Fibroblast of pulmonary artery (primary cell): ENCODE measurements around the gene TNFRSF21.

Source experiments
- DNase-seq: peaks from one replicate; pipeline ENCODE4 v3.0.0-alpha.2; 2010; ENCODE audit warnings: low read depth
- H3K4me3 ChIP-seq: replicated peaks from 2 replicates; pipeline ENCODE4 v1.5.1; 2011; ENCODE audit warnings: low read depth, mild to moderate bottlenecking, control low read depth, low read length, moderate library complexity
- CTCF ChIP-seq: IDR thresholded peaks from 2 replicates; pipeline ENCODE4 v1.5.1; 2011; ENCODE audit warnings: mild to moderate bottlenecking, control low read depth, low read length, inconsistent platforms; ENCODE audit errors: missing control alignments

The TNFRSF21 gene

GRCh38 chr6:47187113-47187512, 122.6 kb downstream of the TNFRSF21 start:
- H3K4me3 ChIP-seq: no peak overlapping the region
- no peak for TF ChIP-seq CTCF
- DNase-seq: no peak

- no peak for DNase-seq
- no peak overlapping the region for H3K4me3 ChIP-seq
- no peak for TF ChIP-seq CTCF
These were observed 127.3 kb downstream of the TNFRSF21 start for GRCh38 chr6:47182291-47182957.

- no peak for DNase-seq
- no peak overlapping the region for H3K4me3 ChIP-seq
- no peak for TF ChIP-seq CTCF
These were observed 128.0 kb downstream of the TNFRSF21 start for GRCh38 chr6:47181681-47182080.
